GM23248 (cell line): ENCODE data around the gene SPSB3.

Source experiments
- EZH2 ChIP-seq: fragments of 200-600 bp; sonication (generic); IDR thresholded peaks from 2 replicates; pipeline ENCODE4 v1.6.1; 2018; ENCODE audit warnings: antibody characterized with exemption, mild to moderate bottlenecking; ENCODE audit not compliant: insufficient read depth, poor library complexity, severe bottlenecking
- EZH2phosphoT487 ChIP-seq: fragments of 200-600 bp; sonication (generic); IDR thresholded peaks from 2 replicates; pipeline ENCODE4 v1.6.1; 2018; ENCODE audit warnings: antibody characterized with exemption, moderate library complexity, mild to moderate bottlenecking, low read depth; ENCODE audit not compliant: insufficient read depth

DNA sequence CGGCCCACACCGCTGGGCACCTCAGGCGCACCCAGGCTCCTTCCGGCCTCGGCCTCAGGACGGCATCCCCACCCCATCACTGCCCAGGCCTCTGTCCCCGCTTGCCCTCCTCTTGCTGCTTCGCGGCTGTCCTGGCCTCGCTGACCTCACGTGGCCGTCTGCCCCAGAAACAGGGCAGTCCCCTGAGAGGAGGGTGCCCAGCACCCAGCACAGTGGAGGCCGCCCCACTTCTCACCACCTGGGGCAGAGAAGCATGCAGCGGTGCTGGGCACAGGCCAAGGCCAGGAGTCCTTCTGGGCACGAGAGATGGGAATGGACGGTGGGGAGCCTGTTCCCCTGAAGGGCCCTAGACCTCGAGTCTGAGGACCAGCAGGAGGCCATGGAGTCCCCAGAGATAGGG lies 35.3 kb upstream of the SPSB3 start:
- no peak for TF ChIP-seq EZH2
- no peak for TF ChIP-seq EZH2phosphoT487
